HUDEP-2 (cell line): Measurements from ENCODE around the gene IL36RN.
"Not testable (repeated sequence)": the region's sequence is repeated elsewhere in the genome, so short reads cannot be mapped to it uniquely, and the experiment has no call there.

Experiments
- DNase-seq, 76 experiments: peaks; one replicate each; lab custom pipeline; 2025; ENCODE audit not compliant: unreplicated experiment in 76 of 76; lab: John Stamatoyannopoulos, UW

The IL36RN gene

GRCh38 chr2:113096306-113096705, 37.3 kb downstream of the IL36RN start:
- DNase-seq, result not testable (repeated sequence)

- DNase-seq, result not testable (repeated sequence)
Measured at GRCh38 chr2:113096842-113097618, 38.0 kb downstream of the IL36RN start.

GRCh38 chr2:113098041-113098440, 39.0 kb downstream of the IL36RN start:
- no peak for DNase-seq

- no peak for DNase-seq
Measured at GRCh38 chr2:113098532-113098931, 39.5 kb downstream of the IL36RN start.

- DNase-seq, result no peak
Measured at GRCh38 chr2:113102133-113102532, 43.1 kb downstream of the IL36RN start.

- no peak for DNase-seq
Measured at GRCh38 chr2:113103277-113103676, 44.3 kb downstream of the IL36RN start.

GRCh38 chr2:113104054-113104611, 45.1 kb downstream of the IL36RN start:
- no peak for DNase-seq

- no peak for DNase-seq
Measured at GRCh38 chr2:113105047-113105785, 46.2 kb downstream of the IL36RN start.

- no peak for DNase-seq
Measured at GRCh38 chr2:113111121-113111520, 52.1 kb downstream of the IL36RN start.

- DNase-seq, result no peak
Measured at GRCh38 chr2:113111823-113112287, 52.9 kb downstream of the IL36RN start.

- DNase-seq, result no peak
Measured at GRCh38 chr2:113112441-113112840, 53.4 kb downstream of the IL36RN start.

GRCh38 chr2:113112871-113113270, 53.9 kb downstream of the IL36RN start:
- no peak for DNase-seq

GRCh38 chr2:113113807-113114206, 54.8 kb downstream of the IL36RN start:
- DNase-seq, result no peak
